Activated CD4-positive, alpha-beta T cell treated with anti-CD3 and anti-CD28 coated beads, Interleukin-2, amount 50 U/mL, for 4 hours (primary cell): Measurements from ENCODE around the gene ROBO3.

ENCODE experiments used
- DNase-seq, 2 experiments: peaks; one replicate each; pipeline ENCODE4 v3.0.0-alpha.2; 2020

Gene ROBO3

DNA sequence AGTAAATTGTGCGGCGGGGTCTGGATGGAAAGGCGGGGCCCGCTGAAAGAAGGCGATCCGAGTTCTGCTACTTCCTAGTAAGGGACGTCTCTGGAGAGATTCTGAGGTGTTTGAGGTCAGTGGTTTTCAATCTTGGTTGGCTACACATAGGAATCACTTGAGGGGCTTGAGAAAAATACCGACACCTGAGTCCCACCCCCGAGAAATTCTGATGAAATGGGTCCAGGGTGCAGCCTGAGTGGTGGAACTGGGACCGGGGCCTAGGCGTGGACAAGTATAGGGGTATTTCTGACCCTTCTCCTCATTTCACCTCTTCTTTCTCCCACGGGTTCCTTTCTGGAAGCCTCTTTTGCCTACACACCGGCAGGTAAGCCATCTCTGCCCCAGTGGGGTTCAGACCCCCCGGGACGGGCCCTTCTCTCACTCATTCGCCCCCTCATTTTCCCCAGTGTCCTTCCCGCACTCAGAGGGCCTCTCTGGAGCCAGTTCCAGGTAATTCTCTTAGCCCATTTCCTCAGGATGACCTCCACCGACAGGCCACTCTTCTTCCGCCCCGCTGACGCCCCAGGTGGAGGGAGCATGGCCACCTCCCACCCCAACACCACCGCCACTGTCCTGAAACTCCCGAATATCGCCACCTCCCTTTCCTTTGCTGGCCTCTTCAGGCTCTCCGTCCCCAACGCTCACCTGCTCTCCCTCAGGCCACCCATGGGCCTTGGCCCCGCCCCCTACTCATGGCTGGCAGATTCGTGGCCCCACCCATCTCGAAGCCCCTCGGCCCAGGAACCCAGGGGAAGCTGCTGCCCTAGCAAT, 11.8 kb downstream of the ROBO3 start:
- no peak for DNase-seq

DNA sequence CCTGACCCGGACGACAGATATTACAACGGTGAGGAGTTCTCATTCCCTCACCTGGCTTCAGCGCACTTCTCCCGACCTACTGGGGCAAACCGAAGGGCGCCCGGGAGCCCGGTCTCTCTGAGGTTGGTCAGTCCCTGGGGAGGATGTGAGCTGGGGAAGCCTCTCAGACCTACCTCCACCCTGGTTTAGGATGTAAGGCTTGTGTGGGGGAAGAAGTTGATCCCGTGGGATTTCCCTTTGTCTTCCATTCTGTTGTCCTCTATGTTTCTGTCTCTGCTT, 12.3 kb downstream of the ROBO3 start:
- DNase-seq, result no peak

DNA sequence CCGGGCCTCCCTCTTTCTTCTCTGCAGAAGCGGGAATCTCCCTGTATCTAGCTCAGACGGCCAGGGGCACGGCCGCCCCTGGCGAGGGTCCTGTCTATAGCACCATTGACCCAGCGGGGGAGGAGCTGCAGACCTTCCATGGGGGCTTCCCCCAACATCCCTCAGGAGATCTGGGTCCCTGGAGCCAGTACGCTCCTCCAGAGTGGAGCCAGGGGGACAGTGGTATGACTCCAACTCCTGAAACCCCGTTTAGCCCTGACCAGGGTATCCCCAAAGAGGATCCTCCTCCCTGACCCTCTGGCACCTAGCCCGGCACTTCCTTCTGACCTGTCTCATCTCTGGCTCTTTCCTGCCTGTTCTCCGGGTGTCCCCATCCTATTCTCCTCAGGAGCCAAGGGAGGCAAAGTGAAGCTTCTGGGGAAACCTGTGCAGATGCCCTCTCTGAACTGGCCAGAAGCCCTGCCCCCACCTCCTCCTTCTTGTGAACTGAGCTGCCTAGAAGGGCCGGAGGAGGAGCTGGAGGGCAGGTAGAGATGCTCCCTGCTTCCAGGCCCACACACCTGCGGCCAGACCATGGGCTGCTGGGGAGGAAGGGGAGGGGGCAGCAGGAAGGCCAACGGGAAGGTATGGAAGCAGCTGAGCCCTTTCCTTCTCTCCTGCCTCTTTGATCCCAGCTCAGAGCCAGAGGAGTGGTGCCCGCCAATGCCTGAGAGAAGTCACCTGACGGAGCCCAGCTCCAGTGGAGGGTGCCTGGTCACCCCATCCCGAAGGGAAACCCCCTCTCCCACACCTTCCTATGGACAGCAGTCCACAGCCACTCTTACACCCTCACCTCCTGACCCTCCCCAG, 12.9 kb downstream of the ROBO3 start:
- DNase-seq, result no peak

DNA sequence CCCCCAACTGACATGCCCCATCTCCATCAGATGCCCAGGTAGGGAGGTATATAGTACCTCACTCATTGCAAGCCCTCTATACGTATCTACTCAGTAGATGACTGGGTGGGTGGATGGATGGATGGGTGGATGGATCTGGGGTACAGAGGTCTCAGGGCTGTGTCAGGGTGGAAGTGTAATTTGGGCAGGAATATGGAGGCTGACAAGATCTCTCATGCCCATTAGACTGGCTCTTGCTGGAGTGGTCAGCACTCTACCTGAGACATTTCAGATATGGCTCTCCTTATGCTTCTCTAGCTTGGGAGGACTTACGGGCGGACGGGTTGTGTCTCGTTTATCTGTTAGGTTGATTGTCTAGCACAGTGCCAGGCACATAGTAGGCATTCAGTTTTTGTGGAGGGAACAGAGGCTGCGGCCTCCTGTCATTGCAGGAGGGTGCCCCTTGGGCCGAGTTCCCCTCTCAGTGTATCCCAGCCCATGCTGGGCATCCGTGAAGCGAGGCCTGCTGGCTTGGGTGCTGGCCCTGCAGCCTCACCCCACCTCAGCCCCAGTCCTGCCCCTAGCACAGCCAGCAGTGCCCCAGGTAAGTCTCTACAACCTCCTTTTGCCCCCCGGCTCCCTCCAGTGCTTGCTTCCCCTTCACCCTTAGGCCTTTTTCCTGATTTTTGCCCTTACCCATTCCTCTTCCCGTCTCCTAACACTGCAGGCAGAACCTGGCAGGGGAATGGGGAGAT, 13.7 kb downstream of the ROBO3 start:
- no peak for DNase-seq

DNA sequence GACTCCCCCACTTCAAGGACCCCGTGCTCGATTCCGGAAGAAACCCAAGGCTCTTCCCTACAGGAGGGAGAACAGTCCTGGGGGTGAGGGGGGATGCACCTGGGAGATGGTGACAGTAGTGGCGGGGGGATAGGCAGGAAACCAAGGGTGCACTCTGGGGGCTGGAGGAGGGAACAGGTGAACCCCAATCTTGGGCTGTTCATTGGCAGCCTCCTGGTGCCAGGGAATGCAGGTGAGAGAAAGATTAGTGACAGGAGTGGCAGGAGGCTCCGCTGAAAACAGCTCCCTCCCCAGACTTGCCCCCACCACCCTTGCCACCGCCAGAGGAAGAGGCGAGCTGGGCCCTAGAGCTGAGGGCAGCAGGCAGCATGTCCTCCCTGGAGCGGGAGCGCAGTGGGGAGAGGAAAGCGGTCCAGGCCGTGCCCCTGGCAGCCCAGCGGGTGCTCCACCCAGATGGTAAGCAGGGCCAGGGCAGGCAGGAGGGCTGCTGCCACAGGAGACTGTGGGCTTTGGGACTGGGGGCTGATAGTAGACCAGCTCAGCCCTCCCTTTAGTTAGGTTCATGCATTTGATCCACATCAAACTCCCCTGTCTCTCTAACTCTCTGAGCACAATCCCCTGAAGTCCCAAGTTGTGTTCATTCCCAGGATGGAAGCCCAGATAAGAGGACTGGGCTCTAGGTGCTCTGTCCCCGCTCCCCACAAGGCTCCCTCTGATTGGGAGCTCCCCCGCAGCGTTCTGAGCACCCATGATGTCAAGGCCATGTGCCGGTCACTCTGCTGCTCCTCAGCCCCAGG, 14.5 kb downstream of the ROBO3 start:
- DNase-seq, result no peak

DNA sequence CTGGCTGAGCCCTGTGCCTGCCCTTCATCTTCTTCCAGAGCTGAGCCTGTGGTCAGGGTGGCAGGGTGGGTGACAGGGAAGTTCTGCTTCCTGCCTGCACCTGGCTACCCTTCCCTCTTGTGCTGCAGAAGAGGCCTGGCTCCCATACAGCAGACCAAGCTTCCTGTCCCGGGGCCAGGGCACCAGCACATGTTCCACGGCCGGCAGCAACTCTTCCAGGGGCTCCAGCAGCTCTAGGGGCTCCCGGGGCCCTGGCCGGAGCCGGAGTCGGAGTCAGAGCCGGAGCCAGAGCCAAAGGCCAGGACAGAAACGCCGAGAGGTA, 15.0 kb downstream of the ROBO3 start:
- no peak for DNase-seq

DNA sequence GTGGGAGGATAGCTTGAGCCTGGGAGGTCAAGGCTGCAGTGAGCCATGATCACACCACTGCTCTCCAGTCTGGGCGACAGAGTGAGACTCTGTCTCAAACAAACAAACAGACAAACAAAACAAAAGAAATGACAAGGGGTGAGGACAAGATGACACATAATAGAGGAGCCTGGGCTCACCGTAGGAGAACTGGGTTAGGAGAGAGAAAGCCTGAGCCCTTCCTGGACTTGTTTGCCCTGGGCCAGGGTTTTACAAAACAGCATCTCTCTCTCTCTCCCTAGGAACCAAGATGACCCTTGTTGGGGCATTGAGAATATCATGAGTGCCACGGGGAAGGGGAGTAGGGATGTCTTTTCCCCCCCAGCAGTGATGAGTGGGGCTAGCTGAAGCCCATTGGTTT, 15.7 kb downstream of the ROBO3 start:
- DNase-seq, result no peak

DNA sequence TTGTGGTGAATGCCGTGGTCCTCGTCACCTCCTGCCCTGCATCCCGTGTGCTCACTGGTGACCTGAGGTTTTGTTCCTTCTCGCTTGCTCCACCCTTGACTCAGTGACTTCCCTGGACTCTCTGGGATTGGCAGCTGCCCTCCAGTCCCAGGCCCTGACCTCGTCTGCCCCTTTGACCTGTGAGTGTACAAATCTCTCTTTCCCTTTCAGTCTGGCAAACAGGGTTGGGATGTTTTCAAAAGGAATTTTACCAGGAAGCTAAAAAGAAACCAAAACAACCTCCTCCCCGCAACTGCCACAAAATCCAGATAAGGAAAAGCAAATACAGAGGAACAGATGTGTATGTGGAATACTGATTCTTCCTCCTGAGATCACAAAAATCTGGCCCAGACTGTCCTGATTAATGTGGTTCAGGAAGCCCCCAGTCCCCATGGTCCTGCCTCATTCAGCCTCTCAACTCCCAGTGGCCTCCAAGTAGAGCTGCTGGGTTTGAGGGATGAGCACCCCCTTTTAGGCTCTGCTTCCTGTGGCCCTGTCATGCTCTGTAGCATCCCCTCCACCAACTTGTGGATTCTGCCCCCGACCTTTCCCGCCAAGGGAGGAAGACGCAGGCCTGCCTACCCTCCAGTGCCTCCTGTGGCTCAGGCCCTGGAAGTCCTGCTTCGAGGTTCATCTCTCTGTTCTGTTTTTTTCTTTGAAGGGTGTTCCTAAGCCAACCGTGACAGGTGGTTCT, 17.3 kb downstream of the ROBO3 start:
- no peak for DNase-seq

DNA sequence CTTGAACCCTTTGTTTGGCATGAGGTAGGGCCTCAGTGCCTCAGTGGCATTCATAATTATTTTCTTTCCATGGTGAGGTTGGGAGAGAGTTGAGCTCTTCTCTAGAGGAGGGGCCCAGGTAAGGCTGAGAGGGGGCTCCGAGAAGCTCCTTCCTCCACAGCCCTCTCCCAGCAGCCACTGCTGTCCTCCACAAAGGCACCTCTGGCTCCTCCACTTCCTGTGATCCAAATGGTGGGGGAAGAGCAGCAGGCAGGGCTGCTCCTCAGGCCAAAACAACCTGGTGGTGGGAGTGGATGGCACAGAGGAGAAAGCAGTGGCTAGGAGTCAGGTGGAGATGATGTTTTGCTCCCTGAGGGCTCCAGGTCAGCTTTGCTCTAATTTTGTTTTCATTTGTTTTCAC, 19.1 kb downstream of the ROBO3 start:
- DNase-seq, result no peak

DNA sequence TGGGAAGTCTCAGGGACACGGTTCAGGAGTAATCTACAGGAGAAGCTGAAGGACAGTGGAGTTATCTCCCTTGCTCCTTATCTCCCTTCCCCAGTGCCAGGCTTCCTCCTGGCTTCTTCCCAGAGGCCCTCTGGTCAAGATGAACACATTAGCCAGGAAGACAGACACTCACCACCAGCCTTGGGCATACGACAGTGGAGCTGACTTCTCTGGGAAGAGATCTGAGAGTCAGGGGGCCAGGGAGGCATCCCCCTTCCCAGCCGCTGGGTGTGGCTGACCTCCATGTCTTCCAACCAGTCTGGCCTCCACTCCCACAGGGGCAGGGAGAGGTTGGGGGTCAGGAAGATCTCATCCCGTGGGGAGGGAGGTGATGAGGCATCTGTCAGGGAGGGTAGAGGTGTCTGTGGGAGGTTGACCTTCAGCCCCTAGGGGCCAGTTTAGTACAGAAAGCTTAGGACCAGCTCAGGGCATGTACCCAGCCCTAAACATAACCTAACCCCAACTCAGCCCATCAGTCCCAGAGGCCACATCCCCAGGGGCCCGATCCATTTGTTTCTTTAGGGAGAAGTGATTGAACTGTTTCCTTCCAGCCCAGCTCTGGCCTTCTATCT, 19.7 kb downstream of the ROBO3 start:
- no peak for DNase-seq

DNA sequence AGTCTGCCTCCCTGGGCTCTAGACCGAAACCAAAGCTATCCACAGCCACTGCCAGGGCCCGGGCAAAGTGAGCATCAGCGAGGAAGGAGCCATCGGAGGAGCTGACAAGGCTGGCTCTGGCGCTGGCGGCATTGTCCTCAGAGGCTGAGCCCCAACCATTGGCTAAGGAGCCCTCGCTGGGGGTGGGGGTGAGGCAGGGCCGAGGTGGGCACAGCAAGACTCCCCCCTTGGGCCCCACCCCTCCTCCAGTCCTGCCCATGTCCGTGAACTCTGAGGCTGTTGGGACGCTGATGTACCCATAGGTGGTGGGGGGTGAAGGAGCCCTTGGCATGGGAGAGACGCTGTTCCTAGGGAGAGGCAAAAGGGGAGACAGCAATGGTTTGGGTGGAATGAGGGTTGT, 21.2 kb downstream of the ROBO3 start:
- DNase-seq, result no peak

DNA sequence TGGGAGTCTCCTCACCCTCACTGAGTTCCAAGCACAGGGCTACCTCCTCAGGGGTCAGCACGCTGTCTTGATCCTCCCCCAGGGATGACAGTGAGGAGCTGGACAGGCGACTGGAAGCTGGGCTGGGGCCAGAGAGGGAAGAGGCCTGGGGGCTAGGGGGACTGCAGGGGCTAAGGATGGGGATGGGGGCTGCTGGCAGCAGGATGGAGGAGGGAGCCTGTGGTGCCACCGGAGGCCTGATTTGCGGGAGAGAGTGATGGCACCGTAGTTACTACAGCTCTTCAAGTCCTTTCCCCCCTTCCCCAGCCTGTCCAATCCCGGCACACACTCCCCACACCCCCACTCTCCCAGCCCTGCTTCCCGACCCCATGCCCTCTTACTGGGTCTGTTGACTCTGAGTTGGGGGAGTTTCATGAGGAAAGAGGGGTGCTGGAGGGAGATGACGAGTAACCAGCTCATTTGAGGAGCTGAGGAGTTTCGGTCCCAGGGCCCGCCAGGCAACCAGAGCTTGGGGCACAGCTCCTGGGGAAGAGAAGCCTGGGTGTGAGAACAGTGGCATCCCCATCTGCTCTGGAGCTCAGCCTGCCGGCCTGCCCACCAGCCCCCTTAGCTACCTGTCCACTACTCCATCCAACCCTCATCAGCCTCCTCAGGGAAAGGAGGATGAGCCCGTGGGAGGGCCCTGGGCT, 21.9 kb downstream of the ROBO3 start:
- DNase-seq, result no peak

DNA sequence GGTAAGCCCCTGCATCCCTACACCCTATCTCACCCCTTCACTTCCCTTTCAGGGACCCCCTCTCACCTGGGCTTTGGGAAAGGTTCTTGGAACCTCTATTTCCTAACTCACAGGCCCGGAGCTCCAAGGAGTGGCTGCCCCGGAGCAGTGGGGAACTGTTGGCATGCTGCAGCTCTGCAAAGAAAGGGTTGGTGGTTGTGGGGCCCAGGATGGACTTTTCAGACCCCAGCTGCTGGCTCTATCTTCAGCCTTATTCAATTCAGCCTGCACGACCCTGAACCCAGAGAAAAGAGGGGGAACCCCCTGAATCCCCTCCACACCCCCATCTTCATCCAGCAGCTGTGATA, 22.4 kb downstream of the ROBO3 start:
- no peak for DNase-seq

DNA sequence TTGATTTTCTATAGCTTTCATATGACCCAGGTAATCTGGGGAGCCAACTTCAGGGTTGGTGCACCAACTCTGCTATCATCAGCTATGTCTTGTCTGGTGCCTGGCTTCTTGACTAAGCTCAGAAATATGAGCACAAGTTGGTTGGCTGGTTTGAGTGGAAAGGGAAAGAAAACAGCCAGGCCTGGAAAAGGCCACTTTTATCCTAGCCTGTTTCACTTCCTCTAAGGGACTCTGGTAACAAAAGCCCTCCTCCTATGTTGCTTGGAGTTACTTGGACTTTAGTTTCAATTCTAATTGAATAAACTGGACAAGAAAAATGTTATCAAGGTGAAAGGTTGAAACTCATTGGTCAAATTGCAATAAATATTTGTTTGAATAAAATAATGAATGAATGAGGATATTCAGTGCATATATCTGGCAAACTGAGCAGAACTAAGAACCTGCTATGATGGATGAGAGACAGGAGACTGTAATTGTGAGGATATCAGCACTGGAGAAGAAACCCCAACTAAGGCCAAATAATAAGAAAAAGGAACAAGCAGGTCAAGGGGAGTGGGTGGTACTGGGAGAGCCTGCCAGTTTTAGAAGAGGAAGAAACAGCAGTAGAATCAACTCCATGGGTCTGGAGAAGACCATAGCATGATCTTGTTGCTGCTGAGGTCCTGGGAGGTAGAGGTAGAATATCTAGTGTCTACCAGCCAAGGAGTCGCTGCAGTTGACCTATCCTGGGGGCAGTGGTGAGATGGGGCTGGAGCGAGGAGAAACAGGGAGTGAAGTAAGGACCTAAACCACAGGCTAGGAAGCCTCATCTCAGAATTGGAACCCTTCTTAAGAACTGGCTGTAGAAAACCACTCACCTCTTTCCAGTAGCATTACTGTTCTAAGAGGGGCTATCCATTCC, 24.2 kb downstream of the ROBO3 start:
- DNase-seq, result no peak

DNA sequence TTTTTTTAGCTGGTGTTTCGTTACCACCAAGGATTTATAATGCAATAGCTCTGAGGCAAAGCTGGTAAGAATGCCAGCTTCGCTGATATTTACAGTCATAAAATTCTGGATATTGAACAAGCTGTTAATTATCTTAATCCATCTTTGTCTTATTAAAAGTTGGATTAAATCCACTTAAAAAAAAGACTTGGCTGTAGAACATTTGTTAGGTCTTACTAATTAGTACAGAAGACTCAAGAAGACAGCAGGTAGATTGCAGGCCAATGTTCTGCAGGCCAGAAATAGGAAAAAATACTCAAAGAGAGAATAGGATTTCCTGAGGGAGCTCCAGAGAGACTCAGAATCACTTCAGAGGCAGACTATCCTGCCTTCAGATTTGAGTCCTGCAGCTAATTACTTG, 24.9 kb downstream of the ROBO3 start:
- DNase-seq, result no peak

DNA sequence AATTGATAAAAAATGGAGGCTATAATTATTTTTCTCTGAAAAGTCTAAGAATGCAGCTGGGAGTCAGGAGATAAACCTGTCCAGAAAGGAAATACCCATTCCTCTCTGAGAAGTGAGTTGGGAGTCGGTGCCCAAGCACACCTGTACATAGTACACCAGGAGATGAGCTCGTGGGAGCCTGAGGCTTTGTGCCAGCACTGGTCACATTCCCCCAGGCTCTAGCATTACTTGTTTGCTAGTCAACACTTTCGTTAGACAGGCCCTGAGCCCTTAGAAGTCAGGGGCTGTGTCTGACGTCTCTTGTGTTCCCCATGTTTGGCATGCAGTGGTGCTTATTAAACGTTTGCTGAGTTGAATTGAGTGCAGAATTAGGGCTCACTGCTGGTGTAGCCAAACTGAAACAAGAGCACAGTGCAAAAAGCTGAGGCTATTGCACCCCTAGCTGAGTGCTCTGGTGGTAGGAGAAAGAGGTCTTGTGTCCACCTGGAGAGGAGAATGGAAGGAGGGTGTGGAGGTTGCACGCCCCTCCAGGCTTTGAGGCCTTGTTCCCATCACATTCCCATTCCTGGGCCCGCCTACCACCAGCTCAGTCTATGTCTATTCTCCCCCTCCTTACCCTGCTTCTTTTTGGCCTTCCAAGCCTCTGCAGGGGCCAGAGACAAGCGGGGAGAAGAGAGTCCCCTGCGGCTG, 25.6 kb downstream of the ROBO3 start:
- no peak for DNase-seq

DNA sequence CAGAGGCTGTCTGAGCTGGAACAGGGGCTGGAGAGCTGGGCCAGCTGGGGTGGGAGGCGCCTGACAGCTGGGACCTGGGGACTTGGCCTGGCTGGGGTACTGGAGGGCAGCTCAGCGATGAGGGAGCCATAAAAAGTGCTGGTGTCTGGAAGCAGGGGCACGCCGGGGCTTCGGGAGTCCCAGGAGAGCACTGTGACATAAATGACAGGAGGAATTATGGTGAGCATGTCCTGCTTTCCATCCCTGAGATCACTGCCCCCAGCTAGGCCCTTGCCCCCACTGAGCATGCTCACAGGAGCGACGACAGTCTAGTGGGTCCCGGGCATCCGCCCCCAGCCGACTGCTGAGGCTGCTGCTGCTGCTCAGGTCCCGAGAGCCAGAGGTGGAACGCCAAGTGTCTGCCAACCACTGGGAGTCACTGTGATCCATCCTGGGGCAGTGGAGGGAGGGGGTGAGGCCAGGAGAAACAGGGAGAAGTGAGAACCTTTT, 26.2 kb downstream of the ROBO3 start:
- DNase-seq, result no peak

DNA sequence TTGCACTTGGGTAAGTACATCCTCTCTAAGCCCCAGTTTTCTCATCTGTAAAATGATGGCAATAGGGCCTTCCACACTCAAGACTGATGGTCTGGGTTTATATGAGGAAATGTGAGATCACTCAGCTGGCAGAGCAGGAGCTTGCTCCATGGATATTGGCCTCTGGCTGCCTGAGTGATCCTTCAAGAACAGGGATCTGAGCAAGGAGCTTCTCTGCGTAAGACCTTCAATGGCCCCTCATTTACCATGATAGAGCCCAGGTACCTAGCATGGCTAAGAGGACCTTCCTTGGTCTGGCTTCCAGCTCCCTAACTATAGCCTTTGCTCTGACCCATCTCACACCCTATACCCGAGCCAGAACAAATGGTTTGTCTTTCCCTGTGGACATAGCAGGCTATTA, 26.9 kb downstream of the ROBO3 start:
- no peak for DNase-seq

DNA sequence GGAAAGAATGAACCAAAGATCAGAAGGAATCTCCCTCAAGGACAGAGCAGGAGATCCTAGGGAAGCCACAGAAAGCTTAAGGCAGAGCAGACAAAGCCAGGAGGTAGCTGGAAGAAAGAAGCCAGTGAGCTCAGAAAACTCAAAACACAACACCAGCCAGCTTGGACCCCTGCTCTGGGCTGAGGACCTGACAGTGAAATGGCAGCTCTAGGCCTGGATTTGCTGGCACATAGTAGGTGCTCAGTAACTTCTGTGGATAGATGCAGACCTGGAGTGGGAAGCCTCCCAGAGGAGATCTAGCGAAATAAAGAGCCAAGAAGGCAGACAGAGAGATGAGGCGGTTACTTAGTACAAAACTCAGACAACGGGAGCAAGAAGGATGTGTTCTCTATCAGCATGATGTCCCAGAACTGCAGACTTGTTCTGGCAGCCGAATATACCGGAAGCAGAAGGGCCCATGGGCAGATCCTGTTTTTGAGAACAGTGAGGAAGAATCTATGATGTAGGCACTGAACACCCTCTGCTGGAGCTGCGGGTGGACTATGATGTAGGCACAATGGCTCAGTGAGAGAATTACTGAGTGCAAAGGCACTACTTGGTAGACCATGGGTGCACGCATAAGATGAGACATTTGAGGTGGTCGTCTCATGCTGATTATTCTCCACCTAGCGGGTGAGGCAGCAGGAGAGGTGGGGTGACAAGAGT, 27.7 kb downstream of the ROBO3 start:
- DNase-seq, result no peak
